Renal cortical epithelial cell (primary cell): Measurements from ENCODE around the gene DDIAS. TPM values are rescaled to one million over a fixed set of nuclear protein-coding genes. Genes with fewer than 3 reads are reported as not detected.
"Not testable (repeated sequence)": the region's sequence is repeated elsewhere in the genome, so short reads cannot be mapped to it uniquely, and the experiment has no call there.

Experiments used
- DNase-seq: peaks from one replicate; pipeline ENCODE4 v3.0.0-alpha.2; 2011; ENCODE audit warnings: low read depth
- total RNA-seq: library from RNA; depleted of rRNA; stranded (reverse); fragments of >200 nt; gene quantifications from 2 replicates; pipeline ENCODE4 v1.2.3, GENCODE V29; 2014

The DDIAS gene
- total RNA-seq = 0.99 and 8.5 TPM in 2 replicates

GRCh38 chr11:82901165-82901921 lies at the start of gene DDIAS:
TSS of gene DDIAS (plus strand) at chr11:82901736. CDS start at chr11:82914739, 13,003 bp downstream.
- DNase-seq = peak; percentile 97

DNA sequence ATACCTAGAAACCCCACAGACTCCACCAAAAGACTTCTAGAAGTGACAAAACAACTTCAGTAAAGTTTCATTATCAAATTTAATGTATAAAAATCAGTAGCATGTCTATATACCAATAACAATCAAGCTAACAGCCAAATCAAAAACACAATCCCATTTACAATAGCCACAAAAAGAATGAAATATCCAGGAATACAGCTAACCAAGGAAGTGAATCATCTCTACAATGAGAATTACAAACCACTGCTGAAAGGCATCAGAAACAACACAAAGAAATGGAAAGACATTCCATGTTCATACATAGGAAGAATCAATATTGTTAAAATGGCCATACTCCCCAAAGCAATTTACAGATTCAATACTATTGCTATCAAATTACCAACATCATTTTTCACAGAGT lies 47.3 kb upstream of the DDIAS start:
- DNase-seq = no peak

- not testable (repeated sequence) for DNase-seq
Observed at GRCh38 chr11:82854916-82855315, 46.6 kb upstream of the DDIAS start.

DNA sequence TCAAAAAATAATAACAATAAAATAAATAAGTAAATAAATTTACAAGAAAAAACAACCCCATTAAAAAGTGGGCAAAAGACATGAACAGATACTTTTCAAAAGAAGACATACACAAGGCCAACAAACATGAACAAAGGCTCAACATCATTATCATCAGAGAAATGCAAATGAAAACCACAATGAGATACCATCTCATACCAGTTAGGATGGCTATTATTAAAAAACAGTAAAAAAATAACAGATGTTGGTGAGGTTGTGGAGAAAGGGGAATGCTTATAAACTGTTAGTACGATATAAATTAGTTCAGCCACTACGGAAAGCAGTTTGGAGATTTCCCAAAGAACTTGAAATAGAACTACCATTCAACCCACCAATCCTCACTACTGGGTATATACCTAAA lies 45.9 kb upstream of the DDIAS start:
- no peak for DNase-seq

DNA sequence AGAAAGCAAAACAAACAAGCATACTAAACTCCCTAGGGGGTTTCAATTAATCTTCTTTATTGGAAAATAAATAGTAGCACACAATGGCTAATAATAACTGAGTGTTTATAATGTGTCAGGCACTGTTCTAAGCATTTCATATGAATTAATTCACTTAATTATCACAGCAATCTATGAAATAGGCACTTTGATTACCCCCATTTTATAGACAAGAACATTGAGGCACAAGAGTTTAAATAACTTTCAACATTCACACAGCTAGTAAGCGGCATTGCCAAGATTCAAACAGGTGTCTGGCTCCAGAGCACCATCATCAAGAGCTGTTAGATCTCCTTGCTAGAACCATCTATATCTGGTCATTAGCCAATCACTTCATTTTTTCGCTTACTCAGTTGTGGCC lies 44.4 kb upstream of the DDIAS start:
- DNase-seq = no peak

DNA sequence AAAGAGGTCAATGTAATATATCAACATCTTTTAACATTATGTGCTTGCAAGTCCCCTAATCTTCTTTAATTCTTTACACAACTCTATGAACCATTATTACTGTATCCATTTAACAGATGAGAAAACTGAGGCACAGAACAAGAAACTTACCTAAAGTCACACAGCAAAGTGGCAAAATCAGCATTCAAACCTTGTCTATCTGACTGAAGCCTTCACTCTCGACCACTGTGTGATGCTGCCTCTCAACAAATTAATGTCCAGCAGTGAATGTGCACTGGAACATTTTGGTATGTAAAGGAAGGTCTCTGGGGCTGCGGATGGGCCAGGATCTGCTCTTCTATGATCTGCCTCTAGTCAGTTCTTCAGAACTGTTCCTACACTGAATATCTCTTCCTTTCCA lies 43.4 kb upstream of the DDIAS start:
- no peak for DNase-seq

- peak; percentile 85 for DNase-seq
Observed at GRCh38 chr11:82858556-82859091, 42.9 kb upstream of the DDIAS start.

DNA sequence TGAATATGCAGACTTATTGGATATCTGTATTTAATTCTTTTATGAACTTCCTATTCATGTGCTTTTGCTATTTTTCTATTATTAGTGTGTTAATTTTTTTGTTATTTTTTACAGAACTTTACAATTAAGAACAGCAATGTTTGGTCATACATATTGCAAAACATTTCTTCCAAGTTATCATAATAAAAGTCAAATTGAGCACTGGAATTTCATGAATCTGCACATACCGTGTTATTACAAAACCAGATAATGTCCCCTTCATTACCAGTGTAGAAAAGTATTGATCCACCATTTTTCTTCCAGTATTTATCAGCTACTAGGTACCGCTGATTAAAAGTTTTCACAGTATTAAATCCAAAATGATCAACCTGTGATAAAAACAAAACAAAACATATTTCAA lies 41.8 kb upstream of the DDIAS start:
- DNase-seq = no peak

DNA sequence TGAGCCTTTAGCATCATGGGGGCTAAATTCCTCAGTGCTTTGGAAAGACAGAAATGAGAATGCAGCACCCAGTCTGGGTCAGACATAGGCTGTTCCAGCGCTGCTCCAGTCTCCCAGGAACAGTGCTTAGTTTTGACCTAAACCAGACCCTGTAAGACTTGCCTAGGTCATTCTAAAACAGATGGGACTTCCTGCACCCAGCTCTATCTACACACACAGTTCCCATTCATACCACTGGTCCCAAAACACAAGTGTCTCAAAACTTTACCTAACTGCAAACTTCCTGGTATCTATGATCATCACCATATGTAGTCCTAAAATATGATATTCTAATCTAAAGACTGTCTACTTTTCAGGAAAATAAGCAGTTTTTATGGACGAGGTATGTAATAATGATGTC lies 39.2 kb upstream of the DDIAS start:
- no peak for DNase-seq

GRCh38 chr11:82863209-82863608 lies 38.3 kb upstream of the DDIAS start:
- DNase-seq = no peak

GRCh38 chr11:82864268-82864667 lies 37.3 kb upstream of the DDIAS start:
- DNase-seq = peak; percentile 81

DNA sequence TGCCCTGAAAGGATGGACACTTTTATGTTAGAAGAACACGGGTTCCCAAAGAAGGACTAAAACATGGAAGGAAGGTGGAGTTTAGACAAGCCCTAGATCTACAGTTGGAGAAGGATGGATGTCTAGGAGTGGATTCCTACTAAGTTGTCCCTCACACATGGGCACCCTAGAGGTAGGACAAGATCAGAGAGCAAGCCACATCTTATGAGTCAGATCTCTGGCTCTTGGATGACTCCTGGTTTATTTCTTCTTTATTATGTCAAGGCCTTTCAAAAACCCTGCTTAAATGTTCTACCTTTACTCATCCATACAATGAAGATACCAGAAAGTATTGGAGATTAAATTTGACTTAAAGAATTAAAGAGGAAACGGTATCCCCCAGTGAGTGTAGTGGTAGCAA lies 35.7 kb upstream of the DDIAS start:
- DNase-seq = no peak

DNA sequence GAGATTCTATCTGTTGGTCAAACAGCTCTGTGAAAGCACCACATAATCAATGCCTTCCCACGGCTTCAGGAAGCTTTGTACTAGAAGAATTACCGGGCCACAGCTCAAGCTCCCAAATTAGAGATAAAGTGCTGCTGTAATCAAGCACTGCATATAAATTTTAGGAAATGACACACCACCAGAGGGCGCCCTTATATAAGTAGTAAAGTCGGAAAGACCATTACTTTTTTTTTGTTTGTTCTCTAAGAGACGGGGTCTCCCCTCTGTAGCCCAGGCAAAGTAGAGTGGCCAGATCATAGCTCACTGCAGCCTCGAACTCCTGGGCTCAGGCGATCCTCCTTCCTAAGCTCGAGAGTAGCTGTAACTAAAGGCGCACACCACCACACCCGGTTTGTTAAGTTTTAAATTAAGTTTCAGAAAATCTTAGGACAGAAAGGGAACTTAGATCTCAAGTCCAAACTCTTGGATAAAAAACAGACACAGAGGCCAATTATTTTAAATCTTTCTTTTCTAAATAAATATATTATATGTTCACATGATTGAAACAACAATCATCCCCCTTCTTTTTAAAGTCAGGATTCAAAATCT lies 33.9 kb upstream of the DDIAS start:
- DNase-seq = peak; percentile 71

GRCh38 chr11:82869657-82870056 lies 31.9 kb upstream of the DDIAS start:
- DNase-seq = peak; percentile 59

- no peak for DNase-seq
Observed at GRCh38 chr11:82871646-82872045, 29.9 kb upstream of the DDIAS start.

DNA sequence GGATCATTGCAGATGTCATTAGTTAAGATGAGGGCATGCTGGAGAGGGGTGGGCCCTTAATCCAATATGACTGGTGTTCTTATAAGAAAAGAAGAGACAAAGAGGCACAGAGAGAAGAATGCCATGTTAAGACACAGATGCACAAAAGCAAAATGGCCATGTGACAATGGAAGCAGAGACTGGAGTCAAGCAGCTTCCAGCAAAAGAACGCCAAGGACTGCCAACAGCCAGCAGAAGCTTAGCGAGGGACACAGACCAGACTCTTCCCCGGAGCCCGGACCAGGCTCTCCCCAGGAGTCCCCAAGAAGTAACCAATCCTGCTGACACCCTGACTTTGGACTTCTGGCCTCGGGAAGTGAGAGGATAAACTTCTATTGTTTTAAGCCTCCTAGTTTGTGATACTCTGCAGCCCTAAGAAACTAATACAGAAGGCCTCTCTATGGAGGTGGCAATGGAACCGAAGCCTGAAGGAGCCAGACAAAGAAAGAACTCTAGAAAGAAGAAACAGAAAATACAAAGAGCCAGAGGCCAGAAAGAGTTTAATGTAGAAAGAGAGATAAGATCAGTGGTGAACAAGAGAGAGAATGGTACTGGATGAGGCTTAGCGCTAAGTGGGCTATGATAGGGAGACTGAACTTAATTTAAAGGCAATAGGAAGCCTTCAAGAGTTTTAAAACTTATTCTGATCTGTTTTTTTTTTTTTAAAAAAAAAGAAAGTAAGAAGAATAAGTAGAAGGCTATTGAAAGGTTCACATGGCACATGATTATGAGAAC lies 29.0 kb upstream of the DDIAS start:
- no peak for DNase-seq

DNA sequence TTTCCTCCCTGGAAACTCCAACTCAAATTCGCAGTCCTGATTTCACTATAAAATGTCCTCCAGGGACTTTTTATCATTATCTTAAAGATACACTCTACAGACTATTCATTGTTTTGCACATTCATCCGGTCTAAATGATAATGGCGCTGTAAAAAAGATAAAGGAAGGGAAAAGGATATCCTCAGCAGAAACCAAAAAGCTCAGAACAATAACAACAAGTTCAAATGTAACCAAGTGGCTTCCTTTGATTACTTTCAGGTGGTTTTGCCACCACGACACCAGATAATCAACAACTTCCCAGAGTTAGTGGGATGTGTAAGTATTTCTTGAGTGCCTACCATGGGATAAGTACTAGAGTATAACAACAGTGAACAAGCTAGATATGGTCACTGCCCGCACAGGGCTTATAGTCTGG lies 27.6 kb upstream of the DDIAS start:
- no peak for DNase-seq

DNA sequence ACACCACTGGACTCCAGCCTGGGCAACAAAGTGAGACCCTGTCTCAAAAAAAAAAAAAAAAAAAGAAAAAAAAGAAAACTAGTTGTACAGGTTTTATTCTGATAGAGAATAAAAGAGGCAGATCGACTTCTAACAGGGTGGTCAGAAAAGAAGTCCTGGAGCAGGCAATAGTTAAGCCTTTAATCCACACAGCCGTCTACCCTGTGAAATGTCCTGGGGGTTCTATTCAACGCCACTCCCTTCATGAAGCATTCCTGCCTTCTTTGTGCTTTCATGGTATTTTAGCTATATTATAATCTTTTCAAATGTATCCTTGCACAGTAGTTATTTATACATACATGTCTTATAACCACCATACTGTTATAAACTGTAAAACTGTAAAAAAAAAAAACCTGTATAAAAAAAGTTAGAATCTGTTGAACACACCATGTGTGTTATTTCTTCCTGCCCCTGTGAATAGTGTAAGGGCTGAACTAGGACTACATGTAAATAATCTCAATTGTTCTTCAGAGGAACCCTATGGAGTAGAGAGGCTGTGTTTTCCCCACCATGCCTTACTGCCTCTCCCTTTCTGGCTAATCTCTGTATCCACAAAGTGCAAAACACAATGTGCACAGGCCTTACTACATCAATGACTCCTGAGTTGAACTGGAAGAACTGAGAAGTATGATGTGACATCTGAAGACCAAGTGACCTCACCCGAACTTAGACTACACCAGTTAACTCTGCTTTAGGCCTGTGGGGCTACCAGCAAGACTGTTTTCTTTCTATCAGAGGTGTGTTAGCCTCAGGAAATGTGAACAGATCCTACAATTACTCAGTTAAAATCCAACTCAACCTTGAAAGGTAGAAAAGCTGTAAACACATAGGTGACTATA lies 26.7 kb upstream of the DDIAS start:
- DNase-seq = no peak

DNA sequence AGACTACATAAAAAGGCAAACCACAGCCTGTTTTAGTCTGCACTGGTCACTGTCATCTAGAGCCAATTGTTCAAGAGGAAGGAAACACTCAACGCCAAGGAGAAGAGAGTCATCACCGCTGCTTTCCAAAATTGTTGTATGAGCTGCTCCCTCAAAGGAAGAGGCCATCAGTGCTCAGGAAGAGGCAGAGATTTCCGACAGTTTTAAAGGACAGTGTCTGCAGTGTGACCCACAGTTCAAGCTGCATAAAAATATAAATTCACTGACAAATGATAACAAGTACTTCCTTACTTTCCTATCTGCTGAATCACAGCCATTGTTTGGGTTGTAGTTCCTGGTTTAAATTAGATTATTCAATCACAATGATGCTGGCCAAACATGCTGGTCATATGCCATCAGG lies 17.7 kb upstream of the DDIAS start:
- DNase-seq = no peak

DNA sequence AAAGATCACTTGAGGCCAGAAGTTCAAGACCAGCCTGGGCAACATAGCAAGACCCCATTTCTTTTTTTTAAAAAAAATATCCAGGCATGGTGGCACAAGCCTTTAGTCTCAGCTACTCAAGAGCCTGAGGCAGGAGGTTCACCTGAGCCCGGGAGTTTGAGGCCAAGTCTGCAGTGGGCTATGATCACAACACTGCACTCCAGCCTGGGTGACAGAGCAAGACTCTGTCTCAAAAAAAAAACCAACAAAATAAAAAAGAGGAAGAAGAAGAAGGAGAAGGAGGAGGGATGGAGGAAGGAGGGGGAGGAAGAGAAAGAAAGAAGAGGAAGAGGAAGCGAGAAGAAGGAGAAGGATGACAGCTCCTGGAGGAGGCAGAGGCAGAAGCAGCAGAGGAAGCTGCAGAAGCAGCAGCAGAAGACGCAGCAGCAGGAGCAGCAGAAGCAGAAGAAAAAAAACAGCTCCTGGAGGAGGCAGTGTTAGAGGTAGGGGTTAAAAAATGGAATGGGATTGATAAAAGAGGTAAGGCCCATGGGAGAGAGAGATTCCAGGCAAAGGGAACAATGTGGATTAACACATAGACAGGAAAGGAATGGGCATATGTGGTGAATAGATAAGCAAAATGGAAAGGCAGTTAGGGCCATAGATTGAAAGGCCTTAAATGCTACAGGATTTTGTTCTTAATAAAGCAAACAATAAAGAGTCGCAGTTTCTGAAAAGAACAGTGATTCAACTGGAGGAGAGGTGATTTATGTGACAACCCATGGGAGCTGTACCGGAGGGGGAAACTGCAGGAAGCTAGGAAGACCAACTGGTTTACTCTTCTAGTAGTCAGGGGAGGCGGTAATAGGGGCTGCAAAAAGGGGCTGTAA lies 12.2 kb upstream of the DDIAS start:
- DNase-seq = no peak

DNA sequence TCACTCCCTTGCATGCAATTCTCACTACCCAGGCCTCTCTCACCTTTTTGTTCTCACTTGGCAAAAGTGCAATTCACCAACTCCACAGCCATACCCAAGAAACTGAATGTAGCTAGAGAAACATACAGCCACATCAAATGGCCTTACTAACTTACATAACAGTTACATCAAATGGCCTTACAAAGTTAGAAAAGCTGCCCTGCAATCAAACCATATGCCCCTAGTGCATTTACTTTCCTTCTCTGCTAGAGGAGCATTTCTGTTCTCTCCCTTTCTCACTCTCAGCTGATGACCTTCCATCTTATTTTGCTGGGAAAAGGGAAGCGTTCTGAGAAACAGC lies 11.6 kb upstream of the DDIAS start:
- DNase-seq = no peak
